ENCODE results near the gene SPAG17. TPM values are rescaled to one million over a fixed set of nuclear protein-coding genes. Genes with fewer than 3 reads are reported as not detected.

SPAG17 gene
- total RNA-seq, 1 donor from 2014 or later: 1.6 TPM

DNA sequence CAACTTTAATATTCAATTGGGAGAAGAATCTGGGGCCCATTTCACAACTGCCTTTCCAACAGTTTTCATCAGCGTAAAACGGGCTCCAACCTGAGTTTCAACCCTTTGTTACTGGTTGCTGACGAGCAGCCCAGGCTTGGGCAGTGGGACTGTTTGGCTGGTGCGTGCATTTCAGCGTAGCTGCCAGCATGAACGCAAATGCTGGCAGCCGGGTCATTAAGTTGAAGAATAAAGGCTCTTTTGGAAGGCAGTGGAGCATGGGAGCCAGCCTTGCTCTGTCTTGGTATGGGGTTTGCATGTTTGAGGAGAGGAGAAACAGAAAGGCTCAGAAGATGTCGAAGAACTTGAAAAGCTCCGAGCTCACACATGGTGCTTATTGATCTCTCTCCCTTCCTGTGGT is 214.8 kb downstream of the SPAG17 start:
- Mint-ChIP-seq H3K4me1 (peaks cover 41% of the 10 kb centered on the region), H3K27me3 (ENCODE audit: insufficient read depth, low read depth) (no peaks in the 10 kb centered on the region)
- H3K79me2 ChIP-seq (ENCODE audit: low read depth): no peaks in the 10 kb centered on the region

DNA sequence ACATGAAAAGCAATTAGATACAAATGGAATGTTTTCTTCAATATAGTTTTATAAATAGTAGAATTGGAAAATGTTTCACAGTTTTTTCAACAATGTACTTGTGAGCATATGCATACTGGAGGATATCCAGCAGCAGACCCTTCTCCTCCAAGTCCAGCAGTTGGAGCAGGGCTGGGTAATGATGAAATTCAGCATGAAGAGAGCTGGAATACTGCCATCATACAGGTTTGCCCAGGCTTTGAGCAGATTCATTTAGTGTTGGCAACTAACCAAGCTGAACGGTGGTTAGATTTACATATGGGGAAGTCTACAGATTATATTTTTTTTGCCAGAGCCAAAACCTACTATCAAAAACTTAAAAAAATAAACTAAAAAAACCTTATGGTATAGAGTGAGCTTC is 217.1 kb downstream of the SPAG17 start:
- peak overlapping the region; percentile 50 for H3K27ac Mint-ChIP-seq

More for the DNA sequence above, 214.8 kb downstream of the SPAG17 start:
- no peaks in the 10 kb centered on the region for H3K27me3 ChIP-seq
- H3K9me3 ChIP-seq (ENCODE audit: low read depth): no peaks in the 10 kb centered on the region
- H3K4me2 ChIP-seq: peak overlapping the region; percentile 50
- DNase-seq (ENCODE audit: low spot score): peak; percentile 75
- Mint-ChIP-seq H3K36me3 (no peaks in the 10 kb centered on the region), H3K4me3 (peak overlapping the region; percentile 61), H3K27ac (peak overlapping the region; percentile 76), H3K9me3 (no peaks in the 10 kb centered on the region)
- H3K4me1 ChIP-seq: peaks cover 39% of the 10 kb centered on the region
- peaks cover 26% of the 10 kb centered on the region for H3F3A ChIP-seq (ENCODE audit: low read depth)
- peak overlapping the region; percentile 80 for H2AFZ ChIP-seq (replicated peaks)
- no peak overlapping the region for H3K4me3 ChIP-seq
- H4K20me1 ChIP-seq (ENCODE audit: low read depth): no peaks in the 10 kb centered on the region
- no peak overlapping the region for H3K9ac ChIP-seq
- H3K36me3 ChIP-seq: no peaks in the 10 kb centered on the region
- peak overlapping the region; percentile 11 for H3K27ac ChIP-seq
- TF ChIP-seq, protein P1, sequence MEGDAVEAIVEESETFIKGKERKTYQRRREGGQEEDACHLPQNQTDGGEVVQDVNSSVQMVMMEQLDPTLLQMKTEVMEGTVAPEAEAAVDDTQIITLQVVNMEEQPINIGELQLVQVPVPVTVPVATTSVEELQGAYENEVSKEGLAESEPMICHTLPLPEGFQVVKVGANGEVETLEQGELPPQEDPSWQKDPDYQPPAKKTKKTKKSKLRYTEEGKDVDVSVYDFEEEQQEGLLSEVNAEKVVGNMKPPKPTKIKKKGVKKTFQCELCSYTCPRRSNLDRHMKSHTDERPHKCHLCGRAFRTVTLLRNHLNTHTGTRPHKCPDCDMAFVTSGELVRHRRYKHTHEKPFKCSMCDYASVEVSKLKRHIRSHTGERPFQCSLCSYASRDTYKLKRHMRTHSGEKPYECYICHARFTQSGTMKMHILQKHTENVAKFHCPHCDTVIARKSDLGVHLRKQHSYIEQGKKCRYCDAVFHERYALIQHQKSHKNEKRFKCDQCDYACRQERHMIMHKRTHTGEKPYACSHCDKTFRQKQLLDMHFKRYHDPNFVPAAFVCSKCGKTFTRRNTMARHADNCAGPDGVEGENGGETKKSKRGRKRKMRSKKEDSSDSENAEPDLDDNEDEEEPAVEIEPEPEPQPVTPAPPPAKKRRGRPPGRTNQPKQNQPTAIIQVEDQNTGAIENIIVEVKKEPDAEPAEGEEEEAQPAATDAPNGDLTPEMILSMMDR (IDR thresholded peaks at IDR 0.05): no peak
- TF ChIP-seq EZH2 (IDR thresholded peaks at IDR 0.05) (no peak), EZH2phosphoT487 (IDR thresholded peaks at IDR 0.05) (no peak)

GRCh38 chr1:117967477-117967876 is 217.6 kb downstream of the SPAG17 start:
- peak overlapping the region; percentile 31 for H3K27ac ChIP-seq
- no peak overlapping the region for H3K4me3 Mint-ChIP-seq

More for the DNA sequence above, 217.1 kb downstream of the SPAG17 start:
- Histone ChIP-seq H3K4me1 (peaks cover 39% of the 10 kb centered on the region), H3K79me2 (ENCODE audit: low read depth) (no peaks in the 10 kb centered on the region), H3K4me3 (peak overlapping the region; percentile 2), H3K4me2 (peak overlapping the region; percentile 34), H3F3A (ENCODE audit: low read depth) (peaks cover 26% of the 10 kb centered on the region), H3K27me3 (no peaks in the 10 kb centered on the region), H3K9ac (no peak overlapping the region), H3K27ac (peak overlapping the region; percentile 31), H4K20me1 (ENCODE audit: low read depth) (no peaks in the 10 kb centered on the region), H3K9me3 (ENCODE audit: low read depth) (no peaks in the 10 kb centered on the region), H2AFZ (replicated peaks) (peak overlapping the region; percentile 13), H3K36me3 (no peaks in the 10 kb centered on the region)
- no peak for TF ChIP-seq EZH2 (IDR thresholded peaks at IDR 0.05)
- TF ChIP-seq, protein P1 (IDR thresholded peaks at IDR 0.05): no peak
- TF ChIP-seq EZH2phosphoT487 (IDR thresholded peaks at IDR 0.05): no peak
- DNase-seq (ENCODE audit: low spot score): no peak
- no peaks in the 10 kb centered on the region for H3K9me3 Mint-ChIP-seq
- H3K36me3 Mint-ChIP-seq: no peaks in the 10 kb centered on the region
- H3K27me3 Mint-ChIP-seq (ENCODE audit: insufficient read depth, low read depth): no peaks in the 10 kb centered on the region
- peaks cover 41% of the 10 kb centered on the region for H3K4me1 Mint-ChIP-seq
- no peak overlapping the region for H3K4me3 Mint-ChIP-seq

More at GRCh38 chr1:117967477-117967876, 217.6 kb downstream of the SPAG17 start:
- no peak overlapping the region for H3K27ac Mint-ChIP-seq
- H3K4me3 ChIP-seq: peak overlapping the region; percentile 2
- H3K4me1 Mint-ChIP-seq: peaks cover 41% of the 10 kb centered on the region
- no peaks in the 10 kb centered on the region for H3K27me3 Mint-ChIP-seq (ENCODE audit: insufficient read depth, low read depth)
- no peaks in the 10 kb centered on the region for H3K9me3 Mint-ChIP-seq
- TF ChIP-seq EZH2 (IDR thresholded peaks at IDR 0.05): no peak
- no peak for TF ChIP-seq EZH2phosphoT487 (IDR thresholded peaks at IDR 0.05)
- TF ChIP-seq, protein P1 (IDR thresholded peaks at IDR 0.05): peak; percentile 43
- peak; percentile 55 for DNase-seq (ENCODE audit: low spot score)
- H3K9me3 ChIP-seq (ENCODE audit: low read depth): no peaks in the 10 kb centered on the region
- no peaks in the 10 kb centered on the region for H4K20me1 ChIP-seq (ENCODE audit: low read depth)
- peaks cover 39% of the 10 kb centered on the region for H3K4me1 ChIP-seq
- H3K4me2 ChIP-seq: peak overlapping the region; percentile 34
- H3K36me3 ChIP-seq: no peaks in the 10 kb centered on the region
- H3K9ac ChIP-seq: no peak overlapping the region
- H3K36me3 Mint-ChIP-seq: no peaks in the 10 kb centered on the region
- H3K27me3 ChIP-seq: no peaks in the 10 kb centered on the region
- H3F3A ChIP-seq (ENCODE audit: low read depth): peaks cover 26% of the 10 kb centered on the region
- H2AFZ ChIP-seq (replicated peaks): peak overlapping the region; percentile 23
- H3K79me2 ChIP-seq (ENCODE audit: low read depth): no peaks in the 10 kb centered on the region
